ENCODE data around the gene OR7G1. TPM values are rescaled to one million over a fixed set of nuclear protein-coding genes. Genes with fewer than 3 reads are reported as not detected.

The OR7G1 gene
- total RNA-seq, 2 donors from 2014 or later = not detected

DNA sequence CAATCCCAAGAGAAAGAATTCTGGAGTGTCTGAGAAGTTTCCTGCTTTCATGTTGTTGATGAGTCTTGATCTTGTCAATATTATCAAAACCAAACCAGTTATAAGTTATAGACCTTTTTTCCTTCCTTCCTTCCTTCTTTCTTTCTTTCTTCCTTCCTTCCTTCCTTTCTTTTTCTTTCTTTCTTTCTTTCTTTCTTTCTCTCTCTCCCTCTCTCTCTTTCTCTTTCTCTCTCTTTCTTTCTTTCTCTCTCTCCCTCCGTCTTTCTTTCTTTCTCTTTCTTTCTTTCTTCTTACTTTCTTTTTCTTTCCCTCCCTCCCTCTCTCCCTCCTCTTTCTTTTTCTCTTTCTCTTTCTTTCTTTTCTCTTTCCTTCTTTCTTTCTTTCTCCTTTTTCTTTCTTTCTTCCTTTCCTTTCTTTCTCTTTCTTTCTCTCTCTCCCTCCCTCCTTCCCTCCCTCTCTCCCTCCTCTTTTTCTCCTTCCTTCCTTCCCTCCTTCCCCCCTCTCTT lies 11.4 kb upstream of the OR7G1 start, which contains the start of gene OR7G3:
Gene OR7G3, minus strand, starts transcription at position 51 of the 506 bp plus-strand sequence. Its CDS starts 0 bp downstream, at position 51.
- no peak within 1 kb of the TSS for H3K4me3 ChIP-seq
- no peak for DNase-seq (ENCODE audit: low spot score)
- TF ChIP-seq, protein P1, sequence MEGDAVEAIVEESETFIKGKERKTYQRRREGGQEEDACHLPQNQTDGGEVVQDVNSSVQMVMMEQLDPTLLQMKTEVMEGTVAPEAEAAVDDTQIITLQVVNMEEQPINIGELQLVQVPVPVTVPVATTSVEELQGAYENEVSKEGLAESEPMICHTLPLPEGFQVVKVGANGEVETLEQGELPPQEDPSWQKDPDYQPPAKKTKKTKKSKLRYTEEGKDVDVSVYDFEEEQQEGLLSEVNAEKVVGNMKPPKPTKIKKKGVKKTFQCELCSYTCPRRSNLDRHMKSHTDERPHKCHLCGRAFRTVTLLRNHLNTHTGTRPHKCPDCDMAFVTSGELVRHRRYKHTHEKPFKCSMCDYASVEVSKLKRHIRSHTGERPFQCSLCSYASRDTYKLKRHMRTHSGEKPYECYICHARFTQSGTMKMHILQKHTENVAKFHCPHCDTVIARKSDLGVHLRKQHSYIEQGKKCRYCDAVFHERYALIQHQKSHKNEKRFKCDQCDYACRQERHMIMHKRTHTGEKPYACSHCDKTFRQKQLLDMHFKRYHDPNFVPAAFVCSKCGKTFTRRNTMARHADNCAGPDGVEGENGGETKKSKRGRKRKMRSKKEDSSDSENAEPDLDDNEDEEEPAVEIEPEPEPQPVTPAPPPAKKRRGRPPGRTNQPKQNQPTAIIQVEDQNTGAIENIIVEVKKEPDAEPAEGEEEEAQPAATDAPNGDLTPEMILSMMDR (IDR thresholded peaks at IDR 0.05) = no peak
- no peaks in the 10 kb centered on the region for H3K27me3 ChIP-seq
- H3K27ac ChIP-seq = no peak within 1 kb of the TSS
- H3K4me1 ChIP-seq = no peaks in the 10 kb centered on the region
- no peaks in the 10 kb centered on the region for H3K36me3 ChIP-seq
- no peaks in the 10 kb centered on the region for H3K9me3 ChIP-seq

DNA sequence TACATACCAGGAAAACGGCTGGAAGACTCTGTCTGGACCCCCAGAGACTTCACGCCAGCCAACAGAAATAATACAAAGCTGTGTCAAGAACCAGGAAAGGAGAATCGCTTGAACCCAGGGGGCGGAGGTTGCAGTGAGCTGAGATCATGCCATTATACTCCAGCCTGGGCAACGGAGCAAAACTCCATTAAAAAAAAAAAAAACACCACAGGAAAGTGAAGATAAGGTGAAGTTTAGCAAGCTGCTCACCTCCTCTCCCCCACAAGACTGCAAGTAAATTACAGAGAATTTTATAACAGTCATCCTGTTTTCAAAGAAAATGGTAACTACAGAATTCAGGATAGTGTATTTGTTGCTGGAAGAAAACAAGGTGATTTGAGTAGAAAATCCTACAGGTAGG lies 984 bp upstream of the OR7G1 start:
- Histone ChIP-seq H3K4me3 (no peak overlapping the region), H3K9me3 (no peaks in the 10 kb centered on the region), H3K27ac (no peak overlapping the region), H3K27me3 (no peaks in the 10 kb centered on the region), H3K4me1 (no peaks in the 10 kb centered on the region), H3K36me3 (no peaks in the 10 kb centered on the region)
- no peak for DNase-seq (ENCODE audit: low spot score)
- TF ChIP-seq, protein P1 (IDR thresholded peaks at IDR 0.05) = no peak

DNA sequence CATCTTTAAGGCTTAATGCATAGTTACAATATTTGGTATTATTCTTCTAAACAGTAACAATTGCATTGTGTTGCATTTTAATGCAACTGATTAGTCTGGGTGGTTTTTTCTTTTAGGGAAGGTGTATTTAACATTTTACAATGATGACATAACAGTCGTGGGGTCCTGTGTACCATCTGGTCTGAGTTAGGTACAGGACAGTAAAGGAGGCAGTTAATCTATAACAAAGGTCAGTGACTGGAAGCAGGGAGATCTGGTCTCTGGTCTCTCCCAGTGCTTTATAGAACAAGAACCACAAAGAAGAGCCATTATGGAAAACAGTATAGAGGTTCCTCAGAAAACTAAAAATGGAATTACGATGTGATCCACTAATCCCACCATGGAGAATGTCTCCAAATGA lies 5.6 kb downstream of the OR7G1 start:
- no peak overlapping the region for H3K4me3 ChIP-seq
- H3K4me1 ChIP-seq = no peaks in the 10 kb centered on the region
- no peak for DNase-seq (ENCODE audit: low spot score)
- H3K36me3 ChIP-seq = no peaks in the 10 kb centered on the region
- H3K9me3 ChIP-seq = no peaks in the 10 kb centered on the region
- H3K27me3 ChIP-seq = no peaks in the 10 kb centered on the region
- H3K27ac ChIP-seq = no peak overlapping the region
- TF ChIP-seq, protein P1 (IDR thresholded peaks at IDR 0.05) = no peak

DNA sequence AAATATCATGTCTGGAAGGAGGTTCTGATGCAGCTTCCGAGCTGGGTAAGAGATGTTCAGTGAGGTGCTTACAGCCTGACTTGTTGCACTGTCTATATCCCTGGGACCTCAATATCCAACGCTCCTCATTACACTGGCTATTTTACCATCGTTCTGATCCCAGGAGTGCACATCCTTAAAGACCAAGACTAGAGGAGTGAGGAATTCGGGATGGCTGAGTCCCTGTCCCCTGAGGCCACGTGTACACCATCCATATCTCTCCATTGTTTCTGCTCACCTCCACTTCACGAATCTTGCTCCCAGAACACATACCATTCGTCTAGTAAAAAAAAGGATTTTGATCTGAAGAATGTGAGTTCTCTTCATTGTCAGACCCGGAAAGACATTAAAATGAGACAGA lies 8.2 kb downstream of the OR7G1 start, which contains the start of gene OR7G2:
Gene OR7G2, minus strand, starts transcription at position 101 of the 400 bp plus-strand sequence. CDS start 4,232 bp downstream, outside the sequence.
- no peak within 1 kb of the TSS for H3K27ac ChIP-seq
- H3K27me3 ChIP-seq = no peaks in the 10 kb centered on the region
- H3K4me1 ChIP-seq = no peaks in the 10 kb centered on the region
- no peaks in the 10 kb centered on the region for H3K36me3 ChIP-seq
- no peaks in the 10 kb centered on the region for H3K9me3 ChIP-seq
- TF ChIP-seq, protein P1 (IDR thresholded peaks at IDR 0.05) = no peak
- no peak within 1 kb of the TSS for H3K4me3 ChIP-seq
- DNase-seq (ENCODE audit: low spot score) = no peak

DNA sequence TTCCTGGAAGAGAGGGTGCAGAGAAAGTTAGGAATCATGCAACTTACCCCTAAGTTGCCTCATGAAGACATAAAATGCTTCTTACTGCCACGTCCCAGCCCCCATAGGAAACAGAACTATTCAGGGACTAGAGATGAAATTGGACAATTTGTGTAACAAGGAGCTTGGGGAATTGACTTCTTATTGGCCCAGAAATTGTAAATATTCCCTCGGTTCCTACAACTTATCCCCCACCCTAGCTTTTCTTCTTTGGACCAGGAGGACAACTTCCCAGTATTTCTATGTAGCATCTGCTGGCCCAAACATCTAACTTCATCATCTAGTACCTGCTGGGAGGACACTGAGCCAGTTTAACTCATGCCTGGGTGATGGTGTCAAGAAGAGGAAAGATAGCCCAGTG lies 28.8 kb downstream of the OR7G1 start, which contains the start of gene OR1M1:
Gene OR1M1, plus strand, starts transcription at position 301 of the 400 bp plus-strand sequence. CDS start 6,184 bp downstream, outside the sequence.
- Histone ChIP-seq H3K36me3 (no peaks in the 10 kb centered on the region), H3K4me1 (no peaks in the 10 kb centered on the region), H3K27me3 (no peaks in the 10 kb centered on the region), H3K27ac (no peak within 1 kb of the TSS), H3K4me3 (no peak within 1 kb of the TSS), H3K9me3 (no peaks in the 10 kb centered on the region)
- TF ChIP-seq, protein P1 (IDR thresholded peaks at IDR 0.05) = no peak
- no peak for DNase-seq (ENCODE audit: low spot score)

DNA sequence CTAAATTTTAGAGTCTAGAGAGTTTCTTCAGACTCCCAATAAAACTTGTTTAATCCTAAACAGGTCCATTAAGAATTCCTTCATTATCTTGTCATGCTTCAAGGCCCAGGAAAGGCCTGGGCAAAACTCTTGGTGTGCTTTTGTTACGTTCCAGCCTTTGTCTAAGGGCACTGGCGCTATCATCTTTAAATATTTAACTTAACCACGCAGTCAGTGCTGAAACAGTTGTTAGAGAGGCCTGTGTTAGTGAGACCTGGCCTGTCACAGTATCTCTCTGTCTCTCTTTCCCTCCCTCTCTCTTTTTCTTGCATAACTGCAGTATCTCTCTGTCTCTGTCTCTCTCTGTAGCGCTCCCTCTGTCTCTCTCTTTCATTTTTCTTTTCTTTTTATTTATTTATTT lies 36.9 kb downstream of the OR7G1 start:
- H3K27ac ChIP-seq = no peak overlapping the region
- no peaks in the 10 kb centered on the region for H3K27me3 ChIP-seq
- peaks cover 0 to 10% of the 10 kb centered on the region in 2 donors for H3K4me1 ChIP-seq

More for the DNA sequence above, 36.9 kb downstream of the OR7G1 start:
- TF ChIP-seq, protein P1 (IDR thresholded peaks at IDR 0.05) = no peak
- Histone ChIP-seq H3K4me3 (no peak overlapping the region), H3K36me3 (no peaks in the 10 kb centered on the region), H3K9me3 (no peaks in the 10 kb centered on the region)
- DNase-seq (ENCODE audit: low spot score) = no peak
